Suprapubic skin (tissue), 4 donors: Measurements from ENCODE around the gene MPZL2. TPM values are rescaled to one million over a fixed set of nuclear protein-coding genes. Genes with fewer than 3 reads are reported as not detected.

Experiments used
- DNase-seq, 2 donors: peaks; one replicate each; pipeline ENCODE4 v3.0.0-alpha.2; 2019; ENCODE audit warnings: low spot score in 2 of 2
- H3K27ac ChIP-seq: fragments of 200-600 bp; sonication (generic); one replicate; pipeline ENCODE4 v1.5.1; 2019
- H3K27me3 ChIP-seq: fragments of 200-600 bp; sonication (generic); one replicate; pipeline ENCODE4 v1.5.1; 2019
- H3K36me3 ChIP-seq: fragments of 200-600 bp; sonication (generic); one replicate; pipeline ENCODE4 v1.5.1; 2019
- H3K4me1 ChIP-seq: fragments of 200-600 bp; sonication (generic); one replicate; pipeline ENCODE4 v1.5.1; 2019
- H3K4me3 ChIP-seq: fragments of 200-600 bp; sonication (generic); one replicate; pipeline ENCODE4 v1.5.1; 2019; ENCODE audit warnings: mild to moderate bottlenecking
- H3K9me3 ChIP-seq: fragments of 200-600 bp; sonication (generic); one replicate; pipeline ENCODE4 v1.5.1; 2019
- CTCF ChIP-seq, 2 donors: fragments of 200-600 bp in 1 of 2; fragments of 450-650 bp in 1 of 2; sonication (generic) in 1 of 2; IDR thresholded peaks; one replicate each; pipeline ENCODE4 v1.5.1; 2016 to 2019; ENCODE audit warnings: antibody characterized with exemption in 2 of 2, mild to moderate bottlenecking in 1 of 2, moderate library complexity in 1 of 2
- EP300 ChIP-seq: sonication (generic); formaldehyde crosslinking; IDR thresholded peaks from one replicate; pipeline ENCODE4 v1.6.1; 2017; ENCODE audit warnings: antibody characterized with exemption
- POLR2A ChIP-seq, 2 donors: fragments of 450-650 bp; IDR thresholded peaks; one replicate each; pipeline ENCODE4 v1.6.1; 2017; ENCODE audit warnings: antibody characterized with exemption in 2 of 2, mild to moderate bottlenecking in 2 of 2, moderate library complexity in 2 of 2
- POLR2AphosphoS5 ChIP-seq, 3 donors: sonication (generic); formaldehyde crosslinking; IDR thresholded peaks; one replicate each; pipeline ENCODE4 v1.6.1; 2017; ENCODE audit warnings: antibody characterized with exemption in 3 of 3
- WGBS: methylation state at CpG from one replicate; pipeline ENCODE4 v1.1.5; 2018; 5-methylcytosine and 5-hydroxymethylcytosine counted together
- total RNA-seq, 4 donors: library from RNA; depleted of rRNA; stranded (reverse); fragments of >200 nt; gene quantifications; one replicate each; pipeline ENCODE4 v1.1.0, GENCODE V29; 2016

Gene MPZL2
- total RNA-seq, 4 donors from 2014 or later: 54.5 to 111 (median 56.7) TPM

GRCh38 chr11:118223570-118223969 is 40.5 kb downstream of the MPZL2 start:
- H3K4me1 ChIP-seq: no peaks in the 10 kb centered on the region
- H3K27me3 ChIP-seq: peaks cover 7% of the 10 kb centered on the region
- TF ChIP-seq POLR2AphosphoS5 (IDR thresholded peaks at IDR 0.05) (no peak), CTCF (IDR thresholded peaks at IDR 0.05) (no peak), EP300 (no peak), POLR2A (IDR thresholded peaks at IDR 0.05) (no peak)
- WGBS: 83% methylated on average over 2 of the region's 2 CpGs
- H3K9me3 ChIP-seq: no peaks in the 10 kb centered on the region
- H3K27ac ChIP-seq: no peak overlapping the region
- DNase-seq: no peak
- H3K36me3 ChIP-seq: no peaks in the 10 kb centered on the region
- H3K4me3 ChIP-seq: peak overlapping the region; percentile 8

- TF ChIP-seq POLR2AphosphoS5 (IDR thresholded peaks at IDR 0.05) (no peak), CTCF (IDR thresholded peaks at IDR 0.05) (no peak), EP300 (no peak), POLR2A (IDR thresholded peaks at IDR 0.05) (no peak)
- H3K9me3 ChIP-seq: no peaks in the 10 kb centered on the region
- H3K27ac ChIP-seq: no peak overlapping the region
- H3K36me3 ChIP-seq: no peaks in the 10 kb centered on the region
- no peak overlapping the region for H3K4me3 ChIP-seq
- H3K4me1 ChIP-seq: no peaks in the 10 kb centered on the region
- DNase-seq: no peak
- 58% methylated on average over 4 of the region's 4 CpGs for WGBS
- H3K27me3 ChIP-seq: peaks cover 7% of the 10 kb centered on the region
Observed at GRCh38 chr11:118222437-118222836, 41.7 kb downstream of the MPZL2 start.

- H3K9me3 ChIP-seq: no peaks in the 10 kb centered on the region
- H3K27me3 ChIP-seq: peaks cover 7% of the 10 kb centered on the region
- H3K27ac ChIP-seq: no peak overlapping the region
- no peak for TF ChIP-seq POLR2A (IDR thresholded peaks at IDR 0.05)
- TF ChIP-seq EP300: no peak
- no peak for TF ChIP-seq POLR2AphosphoS5 (IDR thresholded peaks at IDR 0.05)
- no peak overlapping the region for H3K4me3 ChIP-seq
- WGBS: 81% methylated on average over 5 of the region's 5 CpGs
- no peak for DNase-seq
- H3K36me3 ChIP-seq: no peaks in the 10 kb centered on the region
- no peaks in the 10 kb centered on the region for H3K4me1 ChIP-seq
Observed at GRCh38 chr11:118221419-118221818, 42.7 kb downstream of the MPZL2 start.

- Histone ChIP-seq H3K27me3 (peaks cover 7% of the 10 kb centered on the region), H3K36me3 (no peaks in the 10 kb centered on the region), H3K27ac (no peak overlapping the region), H3K4me1 (no peaks in the 10 kb centered on the region), H3K9me3 (no peaks in the 10 kb centered on the region), H3K4me3 (no peak overlapping the region)
- WGBS: 75% methylated on average over 1 of the region's 1 CpG
- TF ChIP-seq POLR2AphosphoS5 (IDR thresholded peaks at IDR 0.05) (no peak), POLR2A (IDR thresholded peaks at IDR 0.05) (no peak), EP300 (no peak), CTCF (IDR thresholded peaks at IDR 0.05) (no peak)
- DNase-seq: no peak
Observed at GRCh38 chr11:118219732-118220131, 44.4 kb downstream of the MPZL2 start.

- Histone ChIP-seq H3K9me3 (no peaks in the 10 kb centered on the region), H3K27ac (no peak overlapping the region), H3K4me1 (no peaks in the 10 kb centered on the region), H3K36me3 (no peaks in the 10 kb centered on the region), H3K4me3 (no peak overlapping the region), H3K27me3 (peaks cover 8% of the 10 kb centered on the region)
- TF ChIP-seq EP300 (no peak), CTCF (IDR thresholded peaks at IDR 0.05) (no peak), POLR2A (IDR thresholded peaks at IDR 0.05) (no peak), POLR2AphosphoS5 (IDR thresholded peaks at IDR 0.05) (no peak)
- no peak for DNase-seq
Observed at GRCh38 chr11:118219244-118219643, 44.9 kb downstream of the MPZL2 start.

- Histone ChIP-seq H3K27ac (no peak overlapping the region), H3K9me3 (no peaks in the 10 kb centered on the region), H3K4me1 (no peaks in the 10 kb centered on the region), H3K4me3 (no peak overlapping the region), H3K36me3 (no peaks in the 10 kb centered on the region), H3K27me3 (peaks cover 14% of the 10 kb centered on the region)
- no peak for TF ChIP-seq POLR2A (IDR thresholded peaks at IDR 0.05)
- no peak for TF ChIP-seq EP300
- TF ChIP-seq POLR2AphosphoS5 (IDR thresholded peaks at IDR 0.05): no peak
- TF ChIP-seq CTCF (IDR thresholded peaks at IDR 0.05): no peak
- WGBS: 77% methylated on average over 3 of the region's 3 CpGs
- no peak for DNase-seq
Observed at GRCh38 chr11:118217575-118217974, 46.5 kb downstream of the MPZL2 start.
